HG03045 (cell line): ENCODE measurements around the gene DPY19L2.
"Not testable (repeated sequence)": the region's sequence is repeated elsewhere in the genome, so short reads cannot be mapped to it uniquely, and the experiment has no call there.

Experiments
- ATAC-seq: cut with Tn5 transposase; IDR thresholded peaks from one replicate; pipeline ENCODE4 v1.9.1; 2021; ENCODE audit warnings: mild to moderate bottlenecking, moderate library complexity; ENCODE audit not compliant: unreplicated experiment

The DPY19L2 gene

GRCh38 chr12:63545298-63545916, 122.9 kb downstream of the DPY19L2 start:
- ATAC-seq = not testable (repeated sequence)

GRCh38 chr12:63538656-63539055, 129.6 kb downstream of the DPY19L2 start:
- not testable (repeated sequence) for ATAC-seq

GRCh38 chr12:63537838-63538237, 130.5 kb downstream of the DPY19L2 start:
- not testable (repeated sequence) for ATAC-seq

GRCh38 chr12:63529641-63530040, 138.7 kb downstream of the DPY19L2 start:
- ATAC-seq = not testable (repeated sequence)

- ATAC-seq = no peak
Measured at GRCh38 chr12:63525831-63526230, 142.5 kb downstream of the DPY19L2 start.

GRCh38 chr12:63521706-63522105, 146.6 kb downstream of the DPY19L2 start:
- no peak for ATAC-seq
